Measurements from ENCODE around the gene ITPR1.

ITPR1 gene

DNA sequence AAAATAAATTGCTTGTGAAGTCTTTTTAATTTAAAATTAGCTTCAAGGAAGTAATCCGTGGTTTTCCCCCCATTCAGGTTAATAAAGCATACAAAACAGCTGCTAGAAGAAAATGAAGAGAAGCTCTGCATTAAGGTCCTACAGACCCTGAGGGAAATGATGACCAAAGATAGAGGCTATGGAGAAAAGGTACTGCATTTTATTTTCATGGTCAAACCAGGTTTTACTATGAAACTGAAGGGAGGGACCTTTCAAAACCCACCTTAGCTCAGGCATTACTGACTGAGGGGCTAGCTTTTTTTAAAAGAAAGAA, 218.5 kb downstream of the ITPR1 start:
- POLR2A ChIA-PET: interaction anchor here (1.0 to 1.4 kb wide), 2 partner anchors 265 to 347 kb away, joined by 3 read pairs; no protein-coding TSS in a partner anchor
- DNase-seq (ENCODE audit: extremely low spot score): no peak
- TF ChIP-seq LEF1 (IDR thresholded peaks at IDR 0.05; ENCODE audit: borderline replicate concordance): no peak
- CTCF ChIA-PET: interaction anchor here (0.6 to 2.2 kb wide), 22 partner anchors 9 to 1632 kb away, joined by 3 to 17 read pairs (median 3); partner anchors contain the start of gene BHLHE40

DNA sequence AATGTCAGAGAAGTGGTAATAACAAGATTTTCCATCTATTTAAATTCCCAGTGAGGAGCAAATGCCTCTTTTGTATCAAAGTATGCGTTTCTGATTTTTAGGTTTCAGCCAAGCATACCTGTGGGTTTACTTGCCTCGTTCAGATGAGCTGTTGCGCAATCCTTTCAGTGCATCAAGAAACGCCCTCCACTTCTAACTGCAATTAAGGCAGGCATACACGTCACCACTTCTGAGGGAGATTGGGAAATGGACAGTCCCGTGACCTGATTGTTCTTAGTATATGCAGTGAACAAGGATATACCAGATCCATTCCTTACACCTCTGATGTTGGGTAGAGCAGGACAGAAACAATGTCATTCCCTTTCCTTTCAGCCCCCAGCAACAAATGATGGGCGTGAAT, 219.0 kb downstream of the ITPR1 start:
- ChIA-PET POLR2A (interaction anchor here (1.0 to 1.4 kb wide), 2 partner anchors 265 to 346 kb away, joined by 3 read pairs; no protein-coding TSS in a partner anchor), CTCF (interaction anchor here (0.6 to 2.2 kb wide), 20 partner anchors 9 to 389 kb away, joined by 3 to 17 read pairs (median 3); partner anchors contain the start of gene BHLHE40)
- DNase-seq (ENCODE audit: extremely low spot score): no peak
- TF ChIP-seq, protein P1, sequence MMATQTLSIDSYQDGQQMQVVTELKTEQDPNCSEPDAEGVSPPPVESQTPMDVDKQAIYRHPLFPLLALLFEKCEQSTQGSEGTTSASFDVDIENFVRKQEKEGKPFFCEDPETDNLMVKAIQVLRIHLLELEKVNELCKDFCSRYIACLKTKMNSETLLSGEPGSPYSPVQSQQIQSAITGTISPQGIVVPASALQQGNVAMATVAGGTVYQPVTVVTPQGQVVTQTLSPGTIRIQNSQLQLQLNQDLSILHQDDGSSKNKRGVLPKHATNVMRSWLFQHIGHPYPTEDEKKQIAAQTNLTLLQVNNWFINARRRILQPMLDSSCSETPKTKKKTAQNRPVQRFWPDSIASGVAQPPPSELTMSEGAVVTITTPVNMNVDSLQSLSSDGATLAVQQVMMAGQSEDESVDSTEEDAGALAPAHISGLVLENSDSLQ (IDR thresholded peaks at IDR 0.05): no peak
- TF ChIP-seq FOXK2 (IDR thresholded peaks at IDR 0.05): no peak
- TF ChIP-seq HDGF (IDR thresholded peaks at IDR 0.05; ENCODE audit: borderline replicate concordance): no peak
- TF ChIP-seq ELF4 (IDR thresholded peaks at IDR 0.05): no peak
- no peak for TF ChIP-seq L3MBTL2 (conservative IDR thresholded peaks at IDR 0.05)
- TF ChIP-seq SP1 (IDR thresholded peaks at IDR 0.05): no peak
- no peak for TF ChIP-seq CTBP1 (IDR thresholded peaks at IDR 0.05; ENCODE audit: borderline replicate concordance)
- no peak for TF ChIP-seq BHLHE40 (IDR thresholded peaks at IDR 0.05; ENCODE audit: borderline replicate concordance)
- no peak for TF ChIP-seq TARDBP (IDR thresholded peaks at IDR 0.05)
- TF ChIP-seq ARNT (IDR thresholded peaks at IDR 0.05): no peak
- no peak for TF ChIP-seq SUZ12 (IDR thresholded peaks at IDR 0.05)
- no peak for TF ChIP-seq FOXA1 (IDR thresholded peaks at IDR 0.05)
- no peak for TF ChIP-seq FOXM1 (IDR thresholded peaks at IDR 0.05; ENCODE audit: borderline replicate concordance)
- TF ChIP-seq NFRKB (IDR thresholded peaks at IDR 0.05): no peak
- TF ChIP-seq ZNF384 (IDR thresholded peaks at IDR 0.05): no peak
- TF ChIP-seq LEF1 (IDR thresholded peaks at IDR 0.05; ENCODE audit: borderline replicate concordance): no peak

DNA sequence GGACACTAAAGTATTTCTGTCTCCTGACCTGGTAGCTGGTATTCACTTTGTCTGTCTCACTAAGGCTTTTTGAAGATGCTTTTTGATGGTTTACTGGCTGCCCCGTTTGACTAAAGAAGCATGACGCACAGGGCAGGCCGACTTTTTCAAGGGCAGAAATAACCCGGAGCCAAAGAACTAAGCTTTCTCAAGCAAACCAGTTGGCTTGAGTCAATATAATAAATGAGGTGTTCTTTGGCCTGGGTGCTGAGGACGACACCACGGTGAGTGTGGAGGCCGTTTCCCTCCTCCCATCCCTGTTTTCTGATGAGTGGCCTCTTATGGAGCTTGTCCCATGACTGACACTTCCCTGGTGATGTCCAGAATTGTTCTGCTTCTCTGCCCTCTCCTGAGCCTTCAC, 220.9 kb downstream of the ITPR1 start:
- POLR2A ChIA-PET: no interaction called here
- CTCF ChIA-PET: interaction anchor here (0.6 to 1.1 kb wide), 2 partner anchors 32 to 271 kb away, joined by 3 to 4 read pairs; no protein-coding TSS in a partner anchor
- no peak for DNase-seq (ENCODE audit: extremely low spot score)
- TF ChIP-seq ELF4 (IDR thresholded peaks at IDR 0.05) (no peak), FOXA1 (IDR thresholded peaks at IDR 0.05) (no peak), FOXM1 (IDR thresholded peaks at IDR 0.05; ENCODE audit: borderline replicate concordance) (no peak), TARDBP (IDR thresholded peaks at IDR 0.05) (no peak), SUZ12 (IDR thresholded peaks at IDR 0.05) (no peak), FOXK2 (IDR thresholded peaks at IDR 0.05) (no peak), ARNT (IDR thresholded peaks at IDR 0.05) (no peak)
- TF ChIP-seq, protein P1 (IDR thresholded peaks at IDR 0.05): no peak

DNA sequence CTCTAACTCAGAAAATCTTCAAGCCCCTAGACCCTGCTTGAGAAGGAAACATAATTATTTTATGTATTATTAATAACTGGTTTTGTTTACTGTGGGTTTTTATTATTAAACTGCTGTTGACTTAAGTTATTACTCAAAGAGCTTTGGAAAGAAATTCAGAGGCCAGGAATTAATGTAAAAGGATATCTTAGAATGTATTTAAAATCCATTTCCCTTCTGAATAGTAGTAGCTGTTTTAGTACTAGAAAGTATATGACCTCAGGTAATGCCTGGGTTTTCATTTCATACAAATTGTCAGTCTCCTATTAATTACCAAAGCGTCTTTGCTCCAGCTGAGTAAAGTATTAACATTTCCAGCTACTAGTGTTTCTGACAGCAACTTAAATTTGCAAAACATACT, 223.1 kb downstream of the ITPR1 start:
- POLR2A ChIA-PET: interaction anchor here (1.4 kb wide), 1 partner anchor 23 kb away, joined by 3 read pairs; no protein-coding TSS in a partner anchor
- CTCF ChIA-PET: interaction anchor here (0.6 to 2.7 kb wide), 4 partner anchors 130 to 342 kb away, joined by 3 to 9 read pairs (median 6); no protein-coding TSS in a partner anchor
- no peak for TF ChIP-seq NFRKB (IDR thresholded peaks at IDR 0.05)
- TF ChIP-seq ARNT (IDR thresholded peaks at IDR 0.05): no peak
- no peak for TF ChIP-seq CTBP1 (IDR thresholded peaks at IDR 0.05; ENCODE audit: borderline replicate concordance)
- TF ChIP-seq ELF4 (IDR thresholded peaks at IDR 0.05): no peak
- DNase-seq (ENCODE audit: extremely low spot score): no peak

DNA sequence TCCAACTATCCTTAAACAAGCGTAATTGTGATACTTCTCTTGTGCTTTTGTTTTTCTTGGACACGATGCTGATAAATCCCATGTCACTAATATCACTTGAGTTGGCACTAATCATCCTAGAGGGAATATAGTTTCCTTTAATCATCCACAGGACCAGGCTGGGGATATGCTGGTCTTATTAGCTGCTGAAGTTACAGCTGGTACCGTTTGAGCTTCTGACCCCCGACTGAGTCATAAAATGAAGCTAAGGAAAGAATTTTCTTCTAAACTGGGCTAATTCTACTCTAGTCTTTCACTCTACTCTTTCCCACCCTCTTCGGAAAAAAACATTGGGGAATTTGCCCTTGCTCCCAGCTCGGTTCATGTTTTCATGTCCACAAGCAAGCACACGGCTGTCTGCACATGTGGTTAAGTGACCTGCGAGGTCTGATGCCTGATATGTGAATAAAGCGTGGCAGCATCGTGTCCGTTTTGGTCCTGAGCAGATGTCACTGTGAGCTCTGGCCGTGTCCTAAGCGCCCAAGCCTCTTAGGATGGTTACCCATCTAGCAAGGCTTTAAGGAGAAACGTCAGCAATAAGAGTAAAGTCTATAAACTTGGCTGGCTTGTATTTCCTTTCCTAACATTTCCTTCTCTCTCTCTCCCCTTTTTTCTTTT, 223.7 kb downstream of the ITPR1 start:
- ChIA-PET CTCF (interaction anchor here (0.6 to 2.7 kb wide), 4 partner anchors 130 to 341 kb away, joined by 3 to 9 read pairs (median 6); no protein-coding TSS in a partner anchor), POLR2A (interaction anchor here (1.4 kb wide), 1 partner anchor 24 kb away, joined by 3 read pairs; no protein-coding TSS in a partner anchor)
- no peak for DNase-seq (ENCODE audit: extremely low spot score)
- no peak for TF ChIP-seq ARNT (IDR thresholded peaks at IDR 0.05)
- no peak for TF ChIP-seq ELF4 (IDR thresholded peaks at IDR 0.05)
- no peak for TF ChIP-seq FOXK2 (IDR thresholded peaks at IDR 0.05)
- TF ChIP-seq CTBP1 (IDR thresholded peaks at IDR 0.05; ENCODE audit: borderline replicate concordance): no peak
- no peak for TF ChIP-seq L3MBTL2 (conservative IDR thresholded peaks at IDR 0.05)
- no peak for TF ChIP-seq SP1 (IDR thresholded peaks at IDR 0.05)
- no peak for TF ChIP-seq ZNF384 (IDR thresholded peaks at IDR 0.05)
- TF ChIP-seq BHLHE40 (IDR thresholded peaks at IDR 0.05; ENCODE audit: borderline replicate concordance): no peak
- no peak for TF ChIP-seq TARDBP (IDR thresholded peaks at IDR 0.05)
- TF ChIP-seq LEF1 (IDR thresholded peaks at IDR 0.05; ENCODE audit: borderline replicate concordance): no peak
- TF ChIP-seq NFRKB (IDR thresholded peaks at IDR 0.05): no peak
- TF ChIP-seq FOXA1 (IDR thresholded peaks at IDR 0.05): no peak
- no peak for TF ChIP-seq HDGF (IDR thresholded peaks at IDR 0.05; ENCODE audit: borderline replicate concordance)

DNA sequence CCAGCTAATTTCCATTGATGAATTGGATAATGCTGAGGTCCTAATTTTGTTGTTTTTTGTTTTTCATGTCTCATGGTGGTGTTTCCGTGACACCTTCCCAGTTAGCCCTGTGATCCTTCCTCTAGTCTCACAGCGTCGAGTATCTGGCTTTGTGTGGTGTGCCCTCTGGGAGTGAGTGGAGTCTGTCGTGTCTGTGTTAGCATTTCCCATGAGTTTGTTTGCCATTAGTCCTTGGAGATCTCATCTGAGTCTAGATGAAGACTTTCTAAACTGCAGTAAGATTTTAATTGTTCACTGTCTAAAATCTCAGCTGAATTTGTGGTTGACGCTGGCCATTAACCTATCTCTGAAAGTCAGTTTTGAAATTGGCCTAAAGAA, 224.2 kb downstream of the ITPR1 start:
- TF ChIP-seq ARNT (IDR thresholded peaks at IDR 0.05): no peak
- TF ChIP-seq L3MBTL2 (conservative IDR thresholded peaks at IDR 0.05): no peak
- TF ChIP-seq NFRKB (IDR thresholded peaks at IDR 0.05): no peak
- TF ChIP-seq, protein P1 (IDR thresholded peaks at IDR 0.05): no peak
- no peak for TF ChIP-seq FOXM1 (IDR thresholded peaks at IDR 0.05; ENCODE audit: borderline replicate concordance)
- no peak for TF ChIP-seq HDGF (IDR thresholded peaks at IDR 0.05; ENCODE audit: borderline replicate concordance)
- no peak for TF ChIP-seq LEF1 (IDR thresholded peaks at IDR 0.05; ENCODE audit: borderline replicate concordance)
- no peak for TF ChIP-seq FOXK2 (IDR thresholded peaks at IDR 0.05)
- TF ChIP-seq ELF4 (IDR thresholded peaks at IDR 0.05): no peak
- no peak for TF ChIP-seq SP1 (IDR thresholded peaks at IDR 0.05)
- TF ChIP-seq SUZ12 (IDR thresholded peaks at IDR 0.05): no peak
- TF ChIP-seq CTBP1 (IDR thresholded peaks at IDR 0.05; ENCODE audit: borderline replicate concordance): no peak
- TF ChIP-seq FOXA1 (IDR thresholded peaks at IDR 0.05): no peak
- TF ChIP-seq ZNF384 (IDR thresholded peaks at IDR 0.05): no peak
- no peak for TF ChIP-seq BHLHE40 (IDR thresholded peaks at IDR 0.05; ENCODE audit: borderline replicate concordance)
- TF ChIP-seq TARDBP (IDR thresholded peaks at IDR 0.05): no peak
- ChIA-PET POLR2A (interaction anchor here (1.4 kb wide), 1 partner anchor 24 kb away, joined by 3 read pairs; no protein-coding TSS in a partner anchor), CTCF (interaction anchor here (1.8 to 2.7 kb wide), 2 partner anchors 259 to 340 kb away, joined by 9 read pairs; no protein-coding TSS in a partner anchor)
- no peak for DNase-seq (ENCODE audit: extremely low spot score)

All from HEK293T (cell line).